GM03348 (cell line): Measurements from ENCODE around the gene CFAP53.

ENCODE experiments used
- DNase-seq: peaks from one replicate; pipeline ENCODE4 v3.0.0; 2012; ENCODE audit warnings: low spot score

The CFAP53 gene

GRCh38 chr18:50193796-50194630, 72.3 kb downstream of the CFAP53 start:
- DNase-seq: peak; percentile 13

- DNase-seq: no peak
Measured at GRCh38 chr18:50192995-50193795, 73.1 kb downstream of the CFAP53 start.

- no peak for DNase-seq
Measured at GRCh38 chr18:50190926-50191325, 75.4 kb downstream of the CFAP53 start.

- DNase-seq: no peak
Measured at GRCh38 chr18:50190236-50190635, 76.1 kb downstream of the CFAP53 start.

- no peak for DNase-seq
Measured at GRCh38 chr18:50189160-50189559, 77.1 kb downstream of the CFAP53 start.

- no peak for DNase-seq
Measured at GRCh38 chr18:50188652-50189051, 77.6 kb downstream of the CFAP53 start.

GRCh38 chr18:50187659-50188058, 78.6 kb downstream of the CFAP53 start:
- no peak for DNase-seq

GRCh38 chr18:50186385-50186784, 79.9 kb downstream of the CFAP53 start:
- no peak for DNase-seq

GRCh38 chr18:50183556-50183955, 82.7 kb downstream of the CFAP53 start:
- DNase-seq: no peak

GRCh38 chr18:50182511-50182910, 83.8 kb downstream of the CFAP53 start:
- no peak for DNase-seq

- no peak for DNase-seq
Measured at GRCh38 chr18:50181590-50181989, 84.7 kb downstream of the CFAP53 start.

GRCh38 chr18:50179465-50179864, 86.8 kb downstream of the CFAP53 start:
- no peak for DNase-seq

- DNase-seq: no peak
Measured at GRCh38 chr18:50177294-50177992, 88.9 kb downstream of the CFAP53 start.
